ENCODE results near the gene KIDINS220.
A peak's percentile ranks its signal among the peaks of the same experiment; 100 is the strongest.

Gene KIDINS220

DNA sequence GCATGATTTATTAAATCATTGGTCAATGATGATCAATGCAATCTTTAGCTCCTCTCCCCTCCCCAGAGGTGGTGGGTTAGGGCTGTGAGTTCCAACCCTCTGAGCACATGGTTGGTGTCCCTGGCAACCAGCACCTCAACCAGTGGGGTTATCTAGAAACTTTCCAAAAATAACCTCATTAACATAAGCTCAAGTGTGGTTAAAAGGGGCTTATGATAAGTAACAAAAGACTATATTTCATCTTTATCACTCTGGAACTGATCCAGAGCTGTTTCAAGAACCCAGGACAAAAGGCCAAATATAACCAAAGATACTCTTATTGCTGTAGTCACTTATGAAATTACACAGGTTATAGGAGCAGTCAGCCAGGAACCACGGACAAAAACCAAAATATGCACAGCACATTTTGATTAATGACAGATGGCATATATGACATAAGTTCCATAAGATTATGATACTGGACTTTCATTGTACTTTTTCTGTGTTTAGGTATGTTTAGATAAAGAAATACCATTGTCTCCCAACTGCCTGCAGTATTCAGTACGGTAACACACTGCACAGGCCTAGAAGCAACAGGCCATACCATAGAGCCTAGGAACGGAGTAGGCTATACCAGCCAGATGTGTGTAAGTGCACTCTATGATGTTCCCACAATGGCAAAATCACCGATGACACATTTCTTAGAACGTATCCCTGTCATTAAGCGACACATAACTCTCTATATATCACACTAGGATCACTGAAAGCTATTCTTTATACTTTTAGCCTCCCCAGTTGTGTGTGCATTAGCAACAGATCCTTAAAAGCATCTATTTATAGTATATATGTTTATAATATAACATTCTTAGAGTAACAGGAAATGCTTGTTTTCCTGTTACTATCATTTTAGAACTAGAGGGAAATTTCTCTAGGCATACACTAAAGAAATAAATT lies 31.9 kb downstream of the KIDINS220 start:
- no peak for TF ChIP-seq GATA3 (IDR thresholded peaks at IDR 0.05; ENCODE audit: low read depth, low read length)

DNA sequence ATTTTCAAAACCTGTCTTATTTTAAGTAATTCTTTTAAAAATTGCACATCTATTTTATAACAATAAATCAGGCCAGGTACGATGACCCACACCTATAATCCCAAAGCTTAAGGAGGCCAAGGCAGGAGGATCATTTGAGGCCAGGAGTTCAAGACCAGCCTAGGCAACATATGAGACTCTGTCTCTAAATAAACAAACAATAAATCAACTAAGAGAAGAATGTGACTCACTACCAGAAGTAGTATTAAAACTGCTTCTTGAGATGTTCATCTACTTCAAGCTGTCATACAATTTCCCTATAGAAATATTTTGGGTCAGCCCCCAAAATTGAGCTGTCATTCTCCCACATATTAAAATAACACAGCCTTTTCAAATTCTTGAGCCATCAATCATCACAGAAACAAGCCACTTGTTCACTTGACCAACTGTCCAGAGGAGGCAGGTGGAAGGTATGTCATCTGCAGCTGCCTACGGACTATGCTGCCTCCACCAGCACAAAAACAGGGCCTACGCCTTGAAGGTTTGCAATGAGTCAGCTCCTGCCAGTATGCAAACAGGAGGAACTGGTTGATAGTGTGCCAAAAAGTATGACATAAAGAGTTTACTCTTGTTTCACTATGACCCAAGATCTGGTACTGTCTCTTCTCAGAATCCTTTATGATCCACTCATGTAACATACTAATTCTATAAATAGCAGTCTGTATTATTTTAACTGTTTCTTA lies 33.6 kb downstream of the KIDINS220 start:
- TF ChIP-seq GATA2 (IDR thresholded peaks at IDR 0.05; ENCODE audit: low read depth, low read length) = no peak
- no peak for TF ChIP-seq GATA3 (IDR thresholded peaks at IDR 0.05; ENCODE audit: low read depth, low read length)

DNA sequence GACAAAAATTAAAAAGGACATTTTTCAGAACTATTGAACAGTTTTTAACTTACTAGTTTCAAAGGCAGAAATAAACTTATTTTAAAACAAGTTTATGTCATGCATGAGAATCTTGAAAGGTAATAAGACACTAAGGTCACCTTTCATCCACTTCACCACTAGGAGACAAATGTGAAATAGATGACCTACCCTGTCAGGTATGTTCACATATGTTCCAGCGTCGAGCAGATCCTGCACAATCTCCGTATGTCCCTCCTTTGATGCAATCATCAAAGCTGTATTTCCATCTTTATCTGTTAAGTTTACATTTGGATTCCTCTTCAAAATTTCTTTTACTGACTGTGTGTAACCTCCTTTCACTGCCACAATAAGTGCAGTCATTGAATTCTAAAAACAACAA lies 34.7 kb downstream of the KIDINS220 start:
- no peak for TF ChIP-seq GATA2 (IDR thresholded peaks at IDR 0.05; ENCODE audit: low read depth, low read length)
- TF ChIP-seq GATA3 (IDR thresholded peaks at IDR 0.05; ENCODE audit: low read depth, low read length) = no peak

DNA sequence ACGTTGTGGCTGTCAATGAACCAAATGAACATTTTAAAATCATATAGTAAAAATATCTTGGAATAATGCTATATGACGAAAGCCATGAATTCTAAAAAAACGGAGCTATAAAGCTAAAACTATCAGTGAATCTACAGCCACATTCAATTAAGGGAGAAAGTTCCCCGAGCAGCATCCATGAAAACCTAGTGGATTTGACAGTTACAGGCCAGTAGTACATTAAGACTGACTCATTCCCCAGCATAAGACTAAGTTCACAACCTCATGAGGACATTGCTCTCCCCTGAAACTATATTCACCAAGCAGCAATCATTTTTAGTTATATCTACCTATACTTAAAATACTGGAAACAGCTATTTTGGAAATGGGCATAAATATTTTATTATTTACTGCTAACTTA lies 36.6 kb downstream of the KIDINS220 start:
- TF ChIP-seq GATA3 (IDR thresholded peaks at IDR 0.05; ENCODE audit: low read depth, low read length) (no peak; the same call in 1 of the 2 replicates), GATA2 (IDR thresholded peaks at IDR 0.05; ENCODE audit: low read depth, low read length) (peak; percentile 44; the same call in 1 of the 2 replicates)

DNA sequence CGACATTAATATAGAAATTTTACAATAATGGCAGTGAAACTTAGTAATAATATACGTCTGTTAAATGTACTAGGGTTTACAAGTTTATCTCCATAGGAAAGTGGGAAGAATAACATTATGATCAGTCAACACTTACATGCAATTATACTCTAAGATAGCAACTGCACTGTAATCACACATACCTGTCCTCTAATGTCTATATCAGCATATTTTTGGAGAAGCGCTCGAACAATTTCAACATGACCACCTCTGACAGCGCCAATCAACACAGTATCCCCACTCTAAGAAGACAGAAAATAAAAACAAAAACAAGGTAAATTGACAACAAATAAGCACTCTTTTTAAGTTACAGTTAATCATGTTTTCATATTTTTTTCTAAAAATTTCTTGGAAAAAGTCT lies 37.2 kb downstream of the KIDINS220 start:
- TF ChIP-seq GATA2 (IDR thresholded peaks at IDR 0.05; ENCODE audit: low read depth, low read length) (no peak), GATA3 (IDR thresholded peaks at IDR 0.05; ENCODE audit: low read depth, low read length) (no peak)

DNA sequence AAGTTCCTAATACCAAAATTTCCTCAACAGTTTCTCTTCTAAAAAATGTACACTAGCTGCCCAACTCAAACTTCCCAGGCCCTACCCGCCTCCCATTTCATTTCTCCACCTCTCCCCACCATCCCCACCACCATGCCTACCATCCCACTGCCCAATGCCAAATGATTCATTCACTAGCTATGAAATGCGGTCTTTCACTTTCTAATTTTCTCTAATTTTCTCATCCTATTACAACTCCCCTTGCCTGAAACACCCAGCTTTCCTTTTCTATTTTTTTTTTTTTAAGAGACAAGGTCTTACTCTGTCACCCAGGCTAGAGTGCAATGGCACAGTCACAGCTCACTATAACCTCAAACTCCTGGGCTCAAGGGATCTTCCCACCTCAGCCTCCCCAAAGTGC lies 38.4 kb downstream of the KIDINS220 start:
- no peak for TF ChIP-seq GATA3 (IDR thresholded peaks at IDR 0.05; ENCODE audit: low read depth, low read length)
- TF ChIP-seq GATA2 (IDR thresholded peaks at IDR 0.05; ENCODE audit: low read depth, low read length) = no peak

DNA sequence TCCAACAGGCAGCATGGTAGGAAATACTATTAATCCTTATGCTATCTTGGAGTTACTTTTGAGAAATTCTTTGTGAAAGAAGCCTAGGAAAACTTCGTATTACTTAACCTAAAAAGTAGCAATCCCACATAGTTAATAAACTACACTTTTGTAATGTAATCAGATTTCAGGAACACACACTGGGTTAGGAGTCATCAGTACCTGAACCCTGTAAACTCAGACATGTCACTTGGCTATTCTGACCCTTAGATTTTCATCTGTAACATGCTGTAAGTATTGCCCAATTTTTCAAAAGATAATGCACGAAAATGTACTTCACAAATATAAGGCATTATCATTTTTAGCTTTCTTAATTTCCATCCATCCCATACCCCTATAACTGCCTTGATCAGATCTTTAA lies 39.0 kb downstream of the KIDINS220 start:
- no peak for TF ChIP-seq GATA3 (IDR thresholded peaks at IDR 0.05; ENCODE audit: low read depth, low read length)
- TF ChIP-seq GATA2 (IDR thresholded peaks at IDR 0.05; ENCODE audit: low read depth, low read length) = no peak

DNA sequence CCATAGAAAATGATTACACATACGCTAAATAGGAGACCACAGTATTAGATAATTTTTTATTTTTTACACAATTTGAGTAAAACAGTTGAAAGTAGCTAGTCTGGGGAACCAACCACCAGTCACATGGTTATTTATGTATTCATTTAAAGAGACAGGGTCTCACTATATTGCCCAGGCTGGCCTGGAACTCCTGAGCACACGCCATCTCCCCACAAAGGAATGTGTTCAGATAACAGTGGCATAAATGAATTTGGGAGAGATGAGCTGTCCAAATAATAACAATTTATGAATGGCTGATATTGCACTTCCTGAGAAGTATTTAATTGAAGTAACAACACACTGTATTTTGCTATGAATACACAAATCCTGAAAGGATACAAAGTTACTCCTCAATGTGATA lies 39.7 kb downstream of the KIDINS220 start:
- TF ChIP-seq GATA3 (IDR thresholded peaks at IDR 0.05; ENCODE audit: low read depth, low read length) = no peak
- TF ChIP-seq GATA2 (IDR thresholded peaks at IDR 0.05; ENCODE audit: low read depth, low read length) = no peak

DNA sequence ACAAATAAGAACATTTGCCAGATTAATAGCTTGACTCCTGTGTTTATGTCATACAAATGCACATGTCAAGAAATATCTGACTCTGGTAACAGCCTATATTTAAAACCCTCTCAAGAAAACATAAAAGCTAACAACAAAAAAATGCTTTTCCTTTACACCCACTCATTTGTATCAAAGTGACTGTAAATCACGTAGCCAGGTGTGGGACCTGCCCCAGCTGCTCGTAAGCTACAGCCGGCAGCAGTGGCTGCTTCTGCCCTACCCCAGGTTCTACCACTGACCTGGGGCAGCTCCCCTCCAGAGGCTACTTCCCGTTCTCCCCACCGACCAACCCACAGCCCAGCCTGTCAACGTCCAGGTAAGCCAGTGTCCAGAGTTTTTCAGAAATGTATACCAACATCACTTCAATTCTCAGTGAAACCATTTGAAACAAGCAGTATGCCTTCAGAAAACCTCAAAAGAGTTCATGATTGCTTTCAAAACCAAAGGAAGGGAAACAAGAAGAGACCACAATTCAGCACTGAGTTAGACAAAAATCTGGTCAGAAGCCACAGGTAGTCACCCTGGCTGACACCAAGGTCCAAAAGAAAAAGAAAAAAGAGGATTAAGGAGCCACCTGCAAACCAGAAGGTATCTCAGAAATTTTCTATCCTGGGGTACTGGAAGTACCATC lies 40.4 kb downstream of the KIDINS220 start:
- TF ChIP-seq GATA3 (IDR thresholded peaks at IDR 0.05; ENCODE audit: low read depth, low read length) (no peak), GATA2 (IDR thresholded peaks at IDR 0.05; ENCODE audit: low read depth, low read length) (no peak)

DNA sequence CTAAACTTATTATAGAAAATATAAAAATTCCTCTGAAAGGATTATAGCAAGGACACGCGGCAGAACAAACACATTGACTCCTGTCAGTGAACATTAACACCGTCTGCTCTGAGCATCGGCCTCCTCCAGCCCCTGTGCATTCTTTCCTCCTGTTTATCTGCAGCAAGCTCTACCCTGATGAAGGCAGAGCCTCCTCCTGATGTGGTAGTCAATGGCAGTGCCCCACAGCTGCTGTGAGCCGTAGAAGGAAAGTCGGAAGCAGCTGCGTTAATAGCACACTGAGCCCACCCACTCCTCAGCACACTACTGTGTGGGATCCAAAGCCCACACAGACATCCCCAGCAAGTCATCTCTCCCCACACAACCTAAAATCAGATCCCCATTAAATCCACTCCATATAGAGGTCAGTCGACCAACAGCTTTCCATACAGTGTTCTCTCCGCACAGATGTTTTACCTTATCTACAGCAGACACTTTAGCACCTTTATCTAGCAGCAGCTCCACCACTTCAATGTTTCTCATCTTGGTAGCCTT lies 41.0 kb downstream of the KIDINS220 start:
- TF ChIP-seq GATA2 (IDR thresholded peaks at IDR 0.05; ENCODE audit: low read depth, low read length) (no peak), GATA3 (IDR thresholded peaks at IDR 0.05; ENCODE audit: low read depth, low read length) (no peak)

DNA sequence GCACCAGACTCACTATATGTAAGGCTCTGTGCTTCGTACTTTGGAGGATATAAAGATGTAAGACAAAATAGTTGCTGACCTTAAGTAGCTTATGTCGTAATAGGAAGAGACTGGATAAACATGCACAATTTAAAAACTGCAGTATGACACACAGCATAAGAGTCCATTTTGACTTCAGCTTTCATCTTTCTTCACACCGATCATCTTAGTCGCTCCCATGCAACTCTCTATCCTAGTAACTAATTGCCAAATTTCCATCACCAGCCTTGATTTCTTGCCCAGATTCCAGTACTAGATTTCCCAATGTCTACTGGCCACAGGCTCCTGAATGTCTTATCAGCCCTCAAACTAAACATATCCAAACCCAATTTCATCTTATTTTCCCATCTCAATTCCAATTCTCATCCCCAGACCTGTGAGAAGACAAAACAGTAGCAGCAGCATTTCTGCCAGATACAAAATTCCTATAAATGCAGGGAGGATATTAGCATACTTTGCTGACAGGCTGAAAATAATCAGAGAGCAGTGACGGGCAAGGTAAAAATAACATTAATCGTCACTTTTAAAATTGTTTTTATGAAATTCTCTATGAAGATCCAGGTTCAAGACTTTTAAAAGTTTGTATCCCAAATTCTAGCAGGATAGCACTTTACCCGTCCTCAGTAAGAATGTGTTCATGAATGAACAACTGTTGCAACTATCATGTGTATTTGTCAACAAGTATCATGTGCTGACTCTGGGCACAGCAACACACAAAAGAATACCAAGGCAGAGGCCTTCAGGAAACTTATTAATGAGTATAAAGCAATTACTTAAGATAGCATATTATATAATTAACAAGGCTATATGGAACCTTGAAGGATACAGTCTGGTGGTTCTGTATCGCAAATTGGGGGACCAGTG lies 42.2 kb downstream of the KIDINS220 start:
- TF ChIP-seq GATA2 (IDR thresholded peaks at IDR 0.05; ENCODE audit: low read depth, low read length) = no peak
- no peak for TF ChIP-seq GATA3 (IDR thresholded peaks at IDR 0.05; ENCODE audit: low read depth, low read length)

DNA sequence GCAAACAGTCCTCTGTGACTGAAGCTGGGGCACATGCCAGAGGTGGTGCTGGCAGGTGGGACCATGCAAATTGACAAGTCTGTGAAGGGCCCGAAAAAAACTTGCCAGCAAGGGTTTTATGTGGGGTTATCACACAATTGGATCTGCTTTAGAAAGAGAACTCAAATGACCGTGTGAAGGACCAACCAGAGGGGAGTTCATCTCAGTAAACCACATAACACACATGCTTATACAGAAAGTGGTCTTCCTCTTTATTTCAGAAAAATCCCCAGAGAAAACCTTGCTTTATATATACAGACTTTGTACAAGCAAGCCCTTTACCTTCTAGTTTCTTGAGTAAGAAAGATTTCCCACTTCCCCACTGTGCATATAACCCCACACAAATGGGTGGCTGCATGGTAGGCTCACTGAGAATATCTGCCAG lies 46.7 kb downstream of the KIDINS220 start:
- TF ChIP-seq GATA2 (IDR thresholded peaks at IDR 0.05; ENCODE audit: low read depth, low read length) (no peak), GATA3 (IDR thresholded peaks at IDR 0.05; ENCODE audit: low read depth, low read length) (no peak)

DNA sequence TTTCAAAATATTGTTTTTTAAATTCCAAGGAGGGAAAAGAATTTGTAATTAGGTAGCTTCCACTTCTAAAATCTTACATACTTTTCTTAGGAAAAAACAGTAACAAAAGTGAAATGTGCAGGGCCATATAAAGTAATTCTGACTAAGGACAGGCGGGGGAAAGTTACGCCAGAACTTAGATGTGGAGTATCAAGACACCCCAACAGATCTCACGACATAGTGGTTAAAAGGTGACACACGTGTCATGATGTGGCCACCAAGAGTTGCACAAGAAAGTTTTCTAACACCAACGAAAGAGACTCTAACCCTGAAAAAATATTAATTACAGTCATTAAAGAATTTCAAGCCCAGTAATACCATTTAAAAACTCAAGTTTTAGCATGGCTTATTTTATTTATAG lies 51.0 kb downstream of the KIDINS220 start:
- TF ChIP-seq GATA2 (IDR thresholded peaks at IDR 0.05; ENCODE audit: low read depth, low read length) (no peak), GATA3 (IDR thresholded peaks at IDR 0.05; ENCODE audit: low read depth, low read length) (no peak)
